Effector CD4-positive, alpha-beta T cell (primary cell): ENCODE measurements around the gene THBS2. TPM values are rescaled to one million over a fixed set of nuclear protein-coding genes. Genes with fewer than 3 reads are reported as not detected.
"Not testable (repeated sequence)": the region's sequence is repeated elsewhere in the genome, so short reads cannot be mapped to it uniquely, and the experiment has no call there.

Source experiments
- DNase-seq: peaks from one replicate; pipeline ENCODE4 v3.0.0-alpha.2; 2020
- total RNA-seq: gene quantifications from one replicate; lab custom pipeline; 2026; lab: John Stamatoyannopoulos, UW

THBS2 gene
- total RNA-seq: not detected

DNA sequence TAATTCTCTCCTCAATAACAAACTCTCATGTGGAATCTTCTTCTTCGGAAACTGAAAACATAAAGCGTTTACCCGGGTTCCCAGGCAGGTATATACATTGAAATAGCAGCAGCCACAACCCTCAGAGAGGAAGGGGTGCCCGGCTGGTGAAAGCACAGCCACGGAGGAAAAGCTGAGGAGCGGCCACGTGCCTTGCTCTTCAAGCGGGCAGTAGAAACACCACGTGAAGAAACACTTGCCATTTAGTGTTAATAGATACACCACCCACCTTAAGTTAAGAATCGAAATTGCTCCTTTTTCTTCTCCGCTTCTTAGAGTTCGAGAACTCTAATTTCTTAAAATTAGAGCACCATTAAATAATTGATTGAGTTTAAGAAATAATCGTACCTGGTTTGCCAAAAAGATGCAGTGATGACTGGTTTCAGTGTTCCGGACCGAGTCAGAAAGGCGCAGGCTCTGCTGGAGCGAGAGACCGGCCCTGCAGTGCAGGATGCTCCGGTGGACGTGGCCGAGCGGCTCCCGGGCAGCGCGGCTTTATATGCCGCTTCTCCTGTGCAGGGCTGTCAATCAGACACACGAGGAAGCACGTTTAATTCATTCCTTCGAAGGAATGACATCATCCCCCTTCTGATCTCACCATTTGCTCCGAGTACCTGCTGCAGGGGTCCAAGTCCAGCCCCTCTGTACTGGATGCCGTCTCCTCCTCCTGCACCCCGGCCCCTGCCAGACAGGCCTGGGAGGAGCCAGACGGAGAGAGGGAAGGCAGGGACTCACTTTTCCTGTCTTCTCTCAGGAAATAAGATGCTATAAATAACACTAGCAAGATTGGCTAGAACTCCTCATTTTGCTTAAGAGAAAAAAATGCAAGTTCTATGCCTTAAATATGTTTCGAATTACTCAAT lies at the start of gene THBS2:
Gene THBS2, minus strand, starts transcription at position 510 of the 902 bp plus-strand sequence. CDS start 3,062 bp downstream, outside the sequence.
- DNase-seq: no peak

DNA sequence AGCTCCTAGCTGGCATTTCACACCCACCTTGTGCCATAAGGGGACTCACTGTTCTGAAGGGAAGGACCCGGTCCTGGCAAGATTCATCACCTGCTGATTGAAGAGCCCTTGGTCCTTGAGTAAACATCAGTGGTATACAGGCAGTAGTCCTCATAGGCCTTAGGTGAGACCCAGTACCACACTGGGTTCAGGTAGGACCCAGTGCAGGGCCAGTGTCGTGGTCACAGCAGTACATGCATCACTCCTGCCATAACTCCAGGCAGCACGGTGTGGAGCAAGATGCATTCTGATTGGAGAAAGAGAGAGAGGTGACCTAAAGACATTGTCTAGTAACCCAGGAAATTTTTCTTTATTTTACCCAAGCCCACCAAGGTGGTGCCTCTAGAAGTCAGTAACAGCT lies 49.1 kb upstream of the THBS2 start:
- no peak for DNase-seq

DNA sequence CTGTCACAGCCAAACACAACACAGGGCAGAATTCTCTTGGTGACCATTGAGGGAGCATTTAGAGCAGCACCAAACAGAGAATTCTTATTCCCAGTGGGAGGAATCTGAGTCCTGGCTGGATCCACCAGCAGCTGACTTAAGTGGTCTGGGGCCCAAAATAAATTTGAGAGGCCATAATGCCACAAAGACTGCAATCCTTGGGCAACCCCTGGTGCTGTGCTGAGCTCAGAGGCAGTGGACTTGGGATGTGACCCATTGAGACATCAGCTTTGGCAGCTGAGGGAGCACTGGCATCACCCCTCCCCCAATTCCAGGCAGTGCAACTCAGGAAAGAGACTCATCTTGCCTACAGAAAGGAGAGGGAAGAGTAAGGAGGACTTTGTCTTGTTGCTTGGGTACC lies 48.6 kb upstream of the THBS2 start:
- DNase-seq: no peak

DNA sequence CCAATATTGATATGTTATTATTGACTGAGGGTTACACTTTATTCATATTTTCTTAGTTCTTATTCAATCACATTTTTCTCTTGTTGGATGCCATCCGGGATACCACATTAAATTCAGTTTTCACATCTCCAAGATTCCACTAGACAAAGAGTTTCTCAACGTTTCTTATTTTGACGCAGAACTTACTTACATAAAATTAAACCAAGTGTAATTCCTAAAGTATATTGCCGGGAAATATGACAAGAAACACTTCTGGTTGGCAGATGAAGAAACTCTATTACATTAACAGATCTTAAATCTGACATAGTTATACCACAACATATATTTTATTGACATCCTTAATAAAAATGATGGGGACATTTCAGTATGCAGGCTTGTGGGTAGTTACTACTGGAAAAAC lies 47.3 kb upstream of the THBS2 start:
- DNase-seq: no peak

DNA sequence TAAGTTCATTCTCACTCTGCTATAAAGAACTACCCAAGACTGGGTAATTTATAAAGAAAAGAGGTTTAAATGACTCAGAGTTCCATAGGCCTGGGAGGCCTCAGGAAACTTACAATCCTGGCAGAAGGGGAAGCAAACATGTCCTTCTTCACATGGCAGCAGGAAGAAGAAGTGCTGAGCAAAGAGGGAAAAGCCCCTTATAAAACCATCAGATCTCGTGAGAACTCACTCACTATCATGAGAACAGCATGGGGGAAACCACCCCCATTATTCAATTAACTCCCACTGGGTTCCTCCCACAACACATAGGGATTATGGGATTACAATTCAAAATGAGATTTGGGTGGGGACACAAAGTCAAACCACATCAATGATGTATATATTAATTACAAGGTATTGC lies 45.0 kb upstream of the THBS2 start:
- DNase-seq: not testable (repeated sequence)

DNA sequence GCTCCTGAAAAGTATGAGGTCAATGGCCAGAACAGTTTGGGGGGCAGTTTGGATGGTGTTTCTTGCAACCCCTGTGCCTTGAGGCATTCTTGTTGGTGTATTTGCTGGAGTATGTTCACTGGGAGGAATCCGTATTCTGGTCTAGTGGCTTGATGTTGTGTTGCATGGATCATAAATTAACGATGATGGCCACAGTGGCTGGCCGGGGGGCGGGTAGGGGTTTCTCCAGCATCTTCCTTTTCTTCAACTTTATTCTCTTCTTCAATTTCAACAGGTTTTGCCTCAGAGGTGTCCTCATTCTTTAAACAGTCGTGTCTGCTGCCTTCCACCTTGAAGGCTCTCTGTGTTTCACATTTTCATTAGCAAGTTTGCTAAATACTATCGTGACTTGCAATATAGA lies 43.0 kb upstream of the THBS2 start:
- DNase-seq: no peak

DNA sequence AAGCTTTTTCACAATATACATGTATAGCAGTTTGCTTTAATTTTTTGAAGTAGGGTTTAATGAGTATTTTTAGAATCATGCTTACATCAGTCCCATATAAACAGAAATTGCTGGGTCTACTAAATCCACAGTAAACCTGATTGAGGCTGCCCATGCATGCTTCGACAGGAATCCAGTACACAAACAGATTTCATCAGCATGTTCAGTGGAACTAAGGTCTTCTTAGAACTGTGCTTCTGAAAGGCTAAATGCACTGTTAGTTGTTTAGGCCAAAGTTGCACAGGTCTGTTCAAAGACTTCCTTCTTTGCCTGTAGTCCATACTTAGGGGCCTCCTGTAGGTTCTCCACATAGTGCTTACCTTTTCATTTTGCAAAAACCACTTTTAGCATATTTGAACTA lies 42.5 kb upstream of the THBS2 start:
- DNase-seq: no peak

DNA sequence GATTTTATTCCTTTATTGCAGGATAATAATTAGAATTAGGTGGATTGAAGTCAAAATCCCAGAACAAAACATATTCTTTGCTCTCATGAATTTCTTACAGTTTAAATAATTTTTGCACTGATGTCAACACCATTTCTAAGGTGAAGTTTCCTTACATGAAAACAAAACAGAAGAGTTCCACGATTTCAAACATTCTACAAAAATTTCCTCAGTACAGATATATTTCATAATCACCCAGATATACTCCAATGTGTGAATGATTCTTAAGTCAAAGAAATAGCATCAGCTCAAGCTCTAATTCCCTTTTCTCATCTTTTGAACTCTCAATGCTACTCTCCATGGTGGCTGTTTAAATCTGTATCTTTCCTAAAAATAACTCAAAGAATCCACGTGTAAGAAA lies 39.5 kb upstream of the THBS2 start:
- no peak for DNase-seq

DNA sequence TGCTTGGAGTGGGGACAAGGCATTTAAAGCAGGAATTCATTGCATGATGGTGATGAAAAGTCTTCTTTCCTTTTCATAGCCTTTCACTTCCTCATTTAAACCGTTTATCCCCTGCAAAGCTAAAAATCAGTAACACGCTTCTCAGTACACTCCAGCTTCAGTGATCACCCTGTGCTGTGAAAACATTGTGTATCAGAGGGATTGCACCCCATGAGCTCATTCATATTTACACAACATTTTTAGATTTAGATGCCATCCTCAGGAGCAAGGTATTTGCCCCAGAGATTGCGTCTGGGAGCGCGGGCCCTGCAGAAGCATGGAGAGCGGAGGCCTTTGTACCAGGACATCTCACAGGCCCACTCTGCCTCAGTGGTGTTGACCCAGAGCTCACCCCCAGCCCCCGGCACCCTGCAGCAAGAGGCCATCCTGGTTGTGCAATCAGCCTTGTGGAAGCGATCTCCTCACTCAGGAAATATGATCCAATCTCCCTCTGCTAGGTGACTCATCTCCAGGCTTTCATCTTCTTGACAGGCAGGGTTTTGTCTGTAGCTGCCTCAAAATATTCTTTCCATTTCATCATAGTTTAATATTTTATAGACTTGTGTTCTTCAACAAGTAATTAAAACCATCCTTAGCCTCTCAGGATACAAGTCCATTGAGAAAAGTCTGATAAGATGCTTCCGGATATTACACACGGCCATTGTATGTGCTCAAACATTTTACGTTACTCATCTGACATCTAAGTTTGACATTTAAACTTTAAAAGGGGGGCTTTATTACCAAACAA lies 38.9 kb upstream of the THBS2 start:
- DNase-seq: no peak

DNA sequence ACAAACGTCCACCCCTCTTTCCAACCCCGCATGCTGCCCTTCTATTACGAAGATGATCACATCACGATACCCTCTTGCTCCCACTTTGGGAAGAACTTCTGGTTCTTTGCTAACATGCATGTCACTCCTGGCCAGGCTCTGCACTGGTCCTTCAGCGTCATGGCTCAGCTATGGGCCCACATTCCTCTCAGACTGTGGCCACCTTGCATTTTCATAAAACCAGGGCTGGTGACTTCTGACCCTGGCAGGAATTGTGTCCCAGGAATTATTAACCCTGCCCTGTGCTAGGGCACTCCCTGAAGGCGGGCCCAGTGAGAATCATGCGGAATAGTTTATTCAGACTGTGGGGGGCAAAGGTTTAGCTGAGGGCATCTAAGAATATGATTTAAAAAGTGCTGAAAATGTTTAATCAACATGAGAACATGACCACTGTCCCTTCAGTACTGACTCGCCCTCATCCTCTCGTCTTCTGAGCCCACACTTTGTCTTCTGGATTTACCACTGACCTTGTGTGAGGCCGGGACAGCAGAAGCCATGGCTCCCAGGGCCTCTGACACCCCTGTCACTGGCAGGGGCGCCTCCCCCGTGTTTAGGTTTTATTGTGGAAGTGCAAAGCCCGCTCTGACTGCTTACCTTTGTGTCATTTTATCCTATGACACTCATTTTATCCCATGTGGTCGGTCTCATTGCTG lies 38.1 kb upstream of the THBS2 start:
- no peak for DNase-seq

DNA sequence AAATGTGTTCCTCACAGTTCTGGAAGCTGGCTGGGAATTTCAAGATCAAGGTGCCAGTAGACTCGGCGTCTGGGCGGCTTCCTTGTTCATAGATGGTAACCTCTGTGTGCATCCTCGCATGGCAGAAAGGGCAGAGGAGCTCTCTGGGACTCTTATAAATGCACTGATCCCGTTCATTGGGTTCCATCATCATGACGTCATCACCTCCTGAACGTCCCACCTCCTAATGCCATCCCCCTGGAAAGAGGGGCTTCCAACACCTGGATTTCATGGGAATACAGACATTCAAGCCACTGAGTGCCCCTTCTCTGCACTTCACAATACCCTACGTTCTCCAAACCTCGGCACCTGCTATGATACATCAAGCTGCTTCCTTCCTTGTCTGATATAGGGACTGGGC lies 37.5 kb upstream of the THBS2 start:
- no peak for DNase-seq

DNA sequence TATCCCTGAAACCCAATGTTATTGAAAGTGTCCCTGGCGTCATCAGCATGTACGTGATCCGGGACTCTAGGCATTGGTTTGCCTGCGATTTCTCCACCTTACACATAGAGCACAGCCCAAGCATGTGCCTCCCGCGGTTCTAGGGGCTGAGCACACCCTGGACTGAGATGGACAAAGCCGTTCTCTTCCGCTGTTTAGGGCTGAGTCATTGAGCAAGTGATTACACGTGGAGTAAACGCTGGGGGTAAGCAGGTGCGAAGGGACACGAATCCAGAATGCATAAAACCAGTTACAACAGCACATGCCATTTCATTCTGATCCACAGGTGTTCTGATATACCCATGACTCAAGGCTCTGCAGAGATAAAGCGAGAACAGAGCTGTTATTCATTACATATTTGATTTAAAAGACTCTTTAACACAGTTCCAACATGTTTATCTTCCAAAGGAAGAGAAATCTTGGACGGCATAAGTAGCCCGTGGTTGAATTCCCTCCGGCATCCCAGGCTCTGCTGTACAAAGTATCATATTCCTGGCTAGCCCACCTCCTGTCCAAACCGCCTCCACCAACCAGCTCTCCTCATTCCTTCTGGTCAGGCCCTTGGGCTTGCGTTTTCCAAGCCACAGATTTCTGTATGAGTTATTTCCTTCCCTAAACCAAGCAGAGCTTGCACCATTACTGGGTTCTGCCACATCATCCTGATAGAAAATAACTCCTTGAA lies 36.1 kb upstream of the THBS2 start:
- no peak for DNase-seq

DNA sequence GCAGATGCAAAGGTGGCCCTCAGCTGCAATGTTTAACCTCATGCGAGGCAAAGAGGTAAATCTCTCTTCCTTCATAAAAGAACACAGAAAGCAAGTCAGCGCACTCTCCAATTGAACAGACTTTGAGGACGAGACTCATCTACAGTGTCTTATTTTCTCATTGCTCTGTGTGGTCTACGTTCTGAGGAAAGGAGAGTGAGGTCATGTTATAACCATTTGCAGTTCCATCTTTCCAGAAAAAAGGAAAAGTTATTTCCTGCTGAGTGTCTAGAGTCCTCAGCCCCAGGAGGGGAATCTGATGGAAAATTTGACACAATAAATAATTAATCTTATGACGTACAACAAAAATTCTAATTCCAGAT lies 35.6 kb upstream of the THBS2 start:
- no peak for DNase-seq

DNA sequence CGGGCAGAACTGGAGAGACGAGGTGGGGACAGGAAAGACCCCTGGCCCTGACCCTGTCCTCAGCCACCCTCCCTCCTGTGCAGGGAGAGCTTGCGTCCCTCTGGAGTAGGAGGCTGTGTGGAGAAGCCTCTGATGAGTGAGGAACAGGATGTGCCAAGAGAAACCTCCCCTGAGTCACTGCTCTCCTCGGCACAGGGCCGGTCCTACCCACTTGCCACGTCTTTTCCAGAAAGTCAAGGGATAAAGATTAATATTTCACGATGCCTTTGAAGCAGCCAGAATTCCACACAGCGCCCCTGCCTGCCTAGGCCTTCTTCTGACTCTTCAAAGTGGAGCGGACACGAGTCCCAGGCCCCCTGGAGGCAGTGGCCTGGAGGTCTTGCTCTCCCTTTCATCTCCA lies 34.9 kb upstream of the THBS2 start:
- no peak for DNase-seq

DNA sequence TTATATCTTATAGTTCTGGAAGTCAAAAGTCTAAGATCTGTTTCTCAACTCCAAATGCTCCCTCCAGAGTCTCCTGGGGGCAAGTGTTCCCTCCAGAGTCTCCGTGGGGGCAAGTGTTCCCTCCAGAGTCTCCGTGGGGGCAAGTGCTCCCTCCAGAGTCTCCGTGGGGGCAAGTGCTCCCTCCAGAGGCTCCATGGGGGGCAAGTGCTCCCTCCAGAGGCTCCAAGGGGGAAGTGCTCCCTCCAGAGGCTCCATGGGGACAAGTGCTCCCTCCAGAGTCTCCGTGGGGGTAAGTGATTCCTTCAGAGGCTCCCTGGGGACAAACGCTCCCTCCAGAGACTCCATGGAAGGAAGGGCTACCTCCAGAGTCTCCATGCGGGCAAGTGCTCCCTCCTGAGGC lies 34.0 kb upstream of the THBS2 start:
- no peak for DNase-seq

DNA sequence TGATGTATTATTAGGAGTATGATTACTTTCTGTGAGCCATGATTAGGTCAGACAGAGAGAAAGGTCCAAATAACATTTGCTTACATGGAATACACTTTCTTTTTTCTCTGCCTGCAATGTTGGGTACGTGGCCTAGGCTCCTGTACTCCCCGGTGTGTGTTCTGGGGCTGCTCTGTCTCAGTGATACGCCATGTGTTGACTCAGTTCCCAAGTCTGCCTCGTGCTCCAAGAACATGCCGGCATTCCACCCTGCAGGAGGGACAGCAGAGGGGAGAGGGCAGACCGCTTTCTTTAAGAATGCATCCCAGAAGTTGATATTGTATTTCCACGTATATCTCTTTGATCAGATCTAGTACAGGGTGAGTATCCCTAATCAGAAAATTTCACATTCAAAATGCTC lies 33.3 kb upstream of the THBS2 start:
- no peak for DNase-seq

DNA sequence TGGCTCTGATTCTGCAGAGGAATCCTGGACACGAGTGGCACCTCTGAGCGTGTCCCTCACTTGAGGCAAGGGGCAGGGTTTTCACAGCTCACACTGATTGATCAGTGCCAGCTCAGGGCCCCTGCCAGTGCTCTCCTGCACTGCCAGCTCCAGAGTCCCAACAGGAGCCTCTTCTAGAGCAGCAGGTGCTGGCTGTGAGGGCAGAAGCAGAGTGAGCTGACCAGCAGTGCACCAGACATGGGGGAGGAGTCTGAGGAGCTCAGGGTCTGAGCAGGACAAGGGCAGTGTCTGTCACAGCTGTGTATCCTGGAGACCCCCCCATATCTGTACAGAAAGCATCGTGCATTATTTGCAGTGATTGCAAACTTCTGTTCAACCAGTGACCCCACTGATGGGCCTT lies 31.5 kb upstream of the THBS2 start:
- no peak for DNase-seq

DNA sequence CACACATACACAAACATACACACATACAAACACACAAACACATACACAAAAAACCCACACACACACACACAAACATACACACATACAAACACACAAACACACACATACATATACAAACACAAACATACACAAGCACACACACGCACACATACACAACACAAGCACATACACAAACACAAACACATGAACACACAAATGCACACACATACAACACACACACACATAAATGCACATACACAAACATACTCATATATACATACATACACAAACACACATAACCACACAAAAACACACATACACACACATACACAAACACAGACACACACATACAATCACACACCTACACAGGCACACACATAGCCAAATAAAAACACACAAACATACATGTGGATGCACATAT lies 30.3 kb upstream of the THBS2 start:
- DNase-seq: no peak

DNA sequence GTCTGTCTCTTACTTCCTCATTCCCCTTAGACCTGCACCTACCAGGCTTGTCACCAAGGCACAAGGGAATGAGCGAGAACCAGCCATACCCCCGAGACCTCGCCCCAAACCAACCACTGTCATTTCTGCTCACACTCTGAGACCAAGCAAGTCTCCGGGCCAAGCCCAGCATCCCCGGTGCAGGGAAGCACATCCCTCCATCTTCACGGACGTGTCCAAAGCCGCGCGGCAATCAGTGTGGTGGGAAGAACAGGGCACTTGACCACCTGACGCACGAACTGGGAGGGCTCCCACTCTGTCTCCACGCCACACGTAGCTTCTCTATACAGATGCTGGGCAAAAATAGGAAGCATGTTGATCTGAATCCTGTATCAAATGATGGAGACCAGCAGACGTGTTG lies 28.4 kb upstream of the THBS2 start:
- DNase-seq: no peak

DNA sequence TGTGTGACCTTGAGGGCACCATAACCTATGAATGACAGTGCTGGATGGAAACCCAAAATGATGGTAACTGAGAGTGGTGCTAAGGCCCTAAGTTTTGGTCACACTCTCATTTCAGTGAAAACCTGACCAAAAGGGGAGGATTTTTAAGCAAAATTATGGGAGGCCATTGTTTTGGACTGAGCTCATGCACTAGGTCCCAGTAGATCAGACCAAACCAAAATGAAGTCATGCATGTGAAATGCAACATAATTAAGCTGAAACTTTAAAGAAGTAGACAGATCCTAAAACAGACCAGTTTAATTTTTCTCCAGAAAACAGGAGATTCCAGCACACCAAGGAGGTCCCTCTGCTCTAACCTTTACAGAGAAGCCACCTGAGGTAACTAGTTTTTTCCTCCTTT lies 24.0 kb upstream of the THBS2 start:
- no peak for DNase-seq

DNA sequence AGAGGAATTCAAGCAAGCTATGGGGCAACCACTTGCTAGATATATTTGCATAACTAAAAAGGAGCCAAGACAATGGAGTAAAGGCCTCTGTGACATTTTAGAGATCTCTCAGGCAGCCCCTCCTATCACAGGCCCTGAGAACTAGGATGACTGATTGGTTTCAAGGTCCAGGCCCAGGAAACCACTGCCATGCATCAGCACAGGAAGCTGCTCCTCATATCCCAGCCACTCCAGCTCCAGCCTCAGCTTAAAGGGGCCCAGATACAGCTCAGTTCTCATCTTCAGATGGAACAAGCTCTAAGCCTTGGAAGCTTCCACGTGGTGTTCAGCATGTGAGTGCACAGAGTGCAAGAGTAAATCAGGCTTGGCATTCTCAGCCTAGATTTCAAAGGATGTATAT lies 21.1 kb upstream of the THBS2 start:
- no peak for DNase-seq

DNA sequence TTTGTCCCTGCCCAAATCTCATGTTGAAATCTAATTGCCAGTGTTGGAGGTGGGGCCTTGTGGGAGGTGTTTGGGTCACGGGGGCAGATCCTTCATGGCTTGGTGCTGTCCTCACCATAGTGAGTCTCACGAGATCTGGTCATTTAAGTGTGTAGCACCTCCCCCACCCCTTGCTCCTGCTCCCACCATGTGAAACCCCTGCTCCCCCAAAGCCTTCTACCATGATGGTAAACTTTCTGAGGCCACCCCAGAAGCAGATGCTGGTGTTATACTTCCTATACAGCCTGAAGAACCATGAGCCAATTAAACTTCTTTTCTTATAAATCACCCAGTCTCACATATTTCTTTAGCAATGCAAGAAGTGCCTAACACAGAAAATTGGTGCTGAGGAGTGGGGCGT lies 19.9 kb upstream of the THBS2 start:
- no peak for DNase-seq

DNA sequence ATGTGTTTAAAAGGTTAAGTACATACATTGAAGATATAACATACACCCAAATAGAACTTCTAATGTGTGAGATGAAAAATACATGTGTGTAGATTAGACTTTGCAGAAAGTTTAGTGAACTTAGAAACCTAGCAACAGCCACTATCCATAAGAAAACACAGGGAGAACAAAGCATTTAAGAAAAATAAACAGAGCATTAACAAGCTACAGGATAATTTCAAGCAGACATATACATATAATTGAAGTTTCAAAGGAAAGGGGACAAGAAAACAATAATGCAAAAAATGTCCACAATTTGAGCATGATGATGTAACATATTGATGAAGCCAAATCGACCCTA lies 18.2 kb upstream of the THBS2 start:
- DNase-seq: no peak
